H7 (cell line): Measurements from ENCODE around the gene MXRA8. TPM values are rescaled to one million over a fixed set of nuclear protein-coding genes. Genes with fewer than 3 reads are reported as not detected.
"Not testable (repeated sequence)": the region's sequence is repeated elsewhere in the genome, so short reads cannot be mapped to it uniquely, and the experiment has no call there.

ENCODE experiments used
- DNase-seq: peaks from one replicate; pipeline ENCODE4 v3.0.0; 2012
- H3K27me3 ChIP-seq: 2 replicates; pipeline ENCODE4 v1.6.0; 2011; ENCODE audit warnings: mild to moderate bottlenecking, low read length; ENCODE audit not compliant: control insufficient read depth, insufficient read depth
- H3K36me3 ChIP-seq: replicated peaks from 2 replicates; pipeline ENCODE4 v1.5.1; 2011; ENCODE audit warnings: low read length; ENCODE audit not compliant: control insufficient read depth, insufficient read depth
- H3K4me3 ChIP-seq: 2 replicates; pipeline ENCODE4 v1.5.1; 2011; ENCODE audit warnings: low read depth, mild to moderate bottlenecking, control low read depth, low read length, moderate library complexity; ENCODE audit not compliant: insufficient read depth
- total RNA-seq: library from RNA; depleted of rRNA; stranded (reverse); fragments of >200 nt; shearing (Covaris generic); gene quantifications from 2 replicates; pipeline ENCODE4 v1.2.3, GENCODE V29; 2014

Gene MXRA8
- total RNA-seq, 1 experiment from 2014 or later, result 80.1 TPM

GRCh38 chr1:1398677-1399186 lies 40.4 kb upstream of the MXRA8 start:
- Histone ChIP-seq H3K4me3 (peak overlapping the region; percentile 99), H3K36me3 (peaks cover 44% of the 10 kb centered on the region), H3K27me3 (no peaks in the 10 kb centered on the region)
- DNase-seq, result peak; percentile 86

DNA sequence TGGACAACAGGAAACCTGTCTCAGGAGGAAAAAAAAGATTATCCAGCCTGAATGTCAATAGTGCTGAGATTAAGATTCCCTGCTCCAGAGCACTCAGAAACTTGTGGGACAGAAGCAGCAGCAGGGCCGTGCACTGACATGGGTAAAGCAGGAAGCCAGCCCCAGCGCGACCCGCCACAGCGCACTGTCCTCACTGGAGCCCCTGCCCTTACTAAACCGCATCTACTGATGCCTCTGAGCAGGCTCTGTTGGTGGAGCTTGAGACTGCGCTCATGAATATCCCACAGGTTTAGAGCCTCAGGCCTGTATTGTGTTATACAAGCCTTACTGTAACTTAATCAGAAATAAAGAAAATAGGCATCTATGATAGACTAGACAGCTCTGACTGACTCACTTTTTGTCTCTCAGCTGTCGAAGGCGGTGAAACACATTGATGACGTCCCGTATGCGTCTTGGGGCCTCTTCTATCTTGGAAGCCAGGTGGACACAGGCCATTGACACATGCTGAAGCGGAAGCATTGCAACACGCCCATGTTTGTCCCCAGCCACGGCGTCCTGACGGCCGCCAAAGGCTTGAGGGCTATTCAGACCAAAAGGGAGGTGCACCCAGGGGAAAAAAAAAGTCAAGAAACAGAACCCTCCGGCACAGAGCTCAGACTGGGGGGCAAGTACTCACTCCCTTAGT lies 39.6 kb upstream of the MXRA8 start:
- Histone ChIP-seq H3K36me3 (peaks cover 50% of the 10 kb centered on the region), H3K27me3 (no peaks in the 10 kb centered on the region), H3K4me3 (peak overlapping the region; percentile 99)
- peak; percentile 48 for DNase-seq

GRCh38 chr1:1395166-1395565 lies 36.8 kb upstream of the MXRA8 start:
- Histone ChIP-seq H3K36me3 (peaks cover 58% of the 10 kb centered on the region), H3K27me3 (no peaks in the 10 kb centered on the region), H3K4me3 (no peak overlapping the region)
- DNase-seq, result no peak

- Histone ChIP-seq H3K4me3 (no peak overlapping the region), H3K27me3 (no peaks in the 10 kb centered on the region), H3K36me3 (peaks cover 67% of the 10 kb centered on the region)
- DNase-seq, result no peak
Observed at GRCh38 chr1:1394116-1394515, 35.8 kb upstream of the MXRA8 start.

GRCh38 chr1:1393428-1393827 lies 35.1 kb upstream of the MXRA8 start:
- Histone ChIP-seq H3K27me3 (no peaks in the 10 kb centered on the region), H3K4me3 (no peak overlapping the region), H3K36me3 (peaks cover 67% of the 10 kb centered on the region)
- no peak for DNase-seq

DNA sequence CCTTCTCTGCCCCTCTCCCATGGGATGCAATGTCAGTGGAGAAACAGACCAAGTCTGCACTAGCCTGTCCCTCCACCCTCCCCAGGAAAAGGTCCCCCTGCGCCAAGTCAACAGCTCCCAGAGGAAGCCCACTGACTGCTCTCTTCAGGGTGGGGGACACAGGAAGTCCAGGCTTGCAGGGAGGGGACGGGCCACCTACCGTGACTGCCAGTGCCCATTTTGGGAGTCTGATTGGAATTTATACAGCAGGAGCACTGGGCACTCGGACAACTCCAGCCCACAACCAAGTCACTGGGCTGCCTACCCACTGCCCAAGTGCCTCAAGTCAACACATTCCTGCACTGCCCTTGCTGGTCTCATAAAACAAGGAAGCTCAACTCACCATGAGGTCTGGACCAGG lies 34.7 kb upstream of the MXRA8 start:
- Histone ChIP-seq H3K4me3 (no peak overlapping the region), H3K36me3 (peaks cover 70% of the 10 kb centered on the region), H3K27me3 (no peaks in the 10 kb centered on the region)

GRCh38 chr1:1391225-1391624 lies 32.9 kb upstream of the MXRA8 start:
- Histone ChIP-seq H3K36me3 (peaks cover 67% of the 10 kb centered on the region), H3K4me3 (no peak overlapping the region), H3K27me3 (no peaks in the 10 kb centered on the region)
- DNase-seq, result no peak

More for the DNA sequence above, 34.7 kb upstream of the MXRA8 start:
- no peak for DNase-seq

- Histone ChIP-seq H3K27me3 (no peaks in the 10 kb centered on the region), H3K4me3 (no peak overlapping the region), H3K36me3 (peaks cover 67% of the 10 kb centered on the region)
- no peak for DNase-seq
Observed at GRCh38 chr1:1390675-1391074, 32.3 kb upstream of the MXRA8 start.

DNA sequence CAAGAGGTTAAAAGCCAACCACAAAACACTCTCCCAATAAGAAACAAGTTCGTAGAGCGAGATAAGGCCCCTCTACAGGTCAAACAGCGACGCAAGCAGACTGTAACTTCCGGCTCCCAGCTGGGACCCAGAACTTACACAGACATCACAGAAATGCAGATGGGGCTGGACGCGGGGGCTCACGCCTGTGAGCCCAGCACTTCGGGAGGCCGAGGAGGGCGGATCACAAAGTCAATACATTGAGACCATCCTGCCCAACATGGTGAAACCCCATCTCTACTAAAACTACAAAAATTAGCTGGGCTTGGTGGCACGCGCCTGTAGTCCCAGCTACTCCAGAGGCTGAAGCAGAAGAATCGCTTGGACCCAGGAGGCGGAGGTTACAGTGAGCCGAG lies 29.7 kb upstream of the MXRA8 start:
- Histone ChIP-seq H3K36me3 (peaks cover 49% of the 10 kb centered on the region), H3K27me3 (no peaks in the 10 kb centered on the region), H3K4me3 (no peak overlapping the region)
- peak; percentile 17 for DNase-seq

GRCh38 chr1:1387098-1388077 lies 29.0 kb upstream of the MXRA8 start:
- H3K4me3 ChIP-seq, result no peak overlapping the region
- H3K36me3 ChIP-seq, result peaks cover 42% of the 10 kb centered on the region
- no peaks in the 10 kb centered on the region for H3K27me3 ChIP-seq
- DNase-seq, result peak; percentile 57

DNA sequence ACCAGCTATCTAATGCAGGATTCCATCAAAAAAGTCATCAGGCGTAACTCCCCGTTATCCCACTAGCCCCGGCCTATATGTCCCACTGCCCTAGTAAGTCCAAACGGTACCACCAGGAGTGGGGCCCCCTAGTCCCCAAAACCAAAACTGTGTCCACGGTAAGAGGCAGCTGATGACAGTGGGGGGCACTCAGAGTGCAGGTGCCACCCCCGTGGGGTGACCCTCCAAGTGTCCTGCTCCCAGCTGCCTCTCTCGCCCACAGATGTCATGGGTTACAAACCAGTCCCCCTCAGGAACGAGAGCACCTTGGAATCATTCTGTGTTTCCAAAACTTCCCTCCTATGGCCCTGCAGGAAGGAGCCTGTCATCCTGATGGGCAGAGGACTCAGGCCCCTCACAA lies 27.6 kb upstream of the MXRA8 start:
- Histone ChIP-seq H3K27me3 (no peaks in the 10 kb centered on the region), H3K36me3 (peaks cover 28% of the 10 kb centered on the region)

GRCh38 chr1:1385339-1385738 lies 27.0 kb upstream of the MXRA8 start:
- H3K36me3 ChIP-seq, result peaks cover 24% of the 10 kb centered on the region
- not testable (repeated sequence) for H3K4me3 ChIP-seq, H3K27me3 ChIP-seq, DNase-seq

More for the DNA sequence above, 27.6 kb upstream of the MXRA8 start:
- peak; percentile 43 for DNase-seq
- no peak overlapping the region for H3K4me3 ChIP-seq

DNA sequence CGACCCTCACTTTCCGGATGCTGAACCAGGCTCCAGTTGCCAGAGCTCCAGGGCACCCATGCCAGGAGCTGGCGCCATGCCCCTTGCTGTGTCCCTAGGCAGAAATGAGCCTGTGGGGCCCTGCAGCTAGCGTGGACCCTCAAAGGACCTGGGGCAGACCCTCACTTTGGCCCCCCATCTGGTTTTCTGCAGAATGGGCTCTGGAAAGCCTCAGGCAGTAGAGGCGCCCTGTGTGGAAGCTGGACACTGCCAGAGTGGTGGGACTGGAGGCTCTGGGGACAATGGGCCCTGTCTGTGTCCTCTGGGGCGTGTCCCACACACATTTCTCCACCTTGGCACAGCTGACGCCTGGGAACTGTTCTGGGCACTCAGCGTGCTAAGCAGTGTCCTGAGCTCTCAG lies 22.9 kb upstream of the MXRA8 start:
- DNase-seq, result no peak
- Histone ChIP-seq H3K36me3 (peaks cover 2% of the 10 kb centered on the region), H3K27me3 (no peaks in the 10 kb centered on the region), H3K4me3 (no peak overlapping the region)

- Histone ChIP-seq H3K4me3 (no peak overlapping the region), H3K36me3 (no peaks in the 10 kb centered on the region), H3K27me3 (no peaks in the 10 kb centered on the region)
- peak; percentile 38 for DNase-seq
Observed at GRCh38 chr1:1380860-1381259, 22.5 kb upstream of the MXRA8 start.
